22Rv1 (cell line): ENCODE data around the gene CATSPERB.

Experiments
- ZFX ChIP-seq: fragments of 450-650 bp; IDR thresholded peaks from 2 replicates; pipeline ENCODE4 v1.6.1; 2017; ENCODE audit warnings: antibody characterized with exemption, borderline replicate concordance
- TF ChIP-seq, protein P1 (sequence below): fragments of 450-650 bp; IDR thresholded peaks from 2 replicates; pipeline ENCODE4 v1.5.1; 2017; ENCODE audit warnings: mild to moderate bottlenecking

GRCh38 chr14:91577632-91578233 lies 154.2 kb downstream of the CATSPERB start:
- TF ChIP-seq, protein P1, sequence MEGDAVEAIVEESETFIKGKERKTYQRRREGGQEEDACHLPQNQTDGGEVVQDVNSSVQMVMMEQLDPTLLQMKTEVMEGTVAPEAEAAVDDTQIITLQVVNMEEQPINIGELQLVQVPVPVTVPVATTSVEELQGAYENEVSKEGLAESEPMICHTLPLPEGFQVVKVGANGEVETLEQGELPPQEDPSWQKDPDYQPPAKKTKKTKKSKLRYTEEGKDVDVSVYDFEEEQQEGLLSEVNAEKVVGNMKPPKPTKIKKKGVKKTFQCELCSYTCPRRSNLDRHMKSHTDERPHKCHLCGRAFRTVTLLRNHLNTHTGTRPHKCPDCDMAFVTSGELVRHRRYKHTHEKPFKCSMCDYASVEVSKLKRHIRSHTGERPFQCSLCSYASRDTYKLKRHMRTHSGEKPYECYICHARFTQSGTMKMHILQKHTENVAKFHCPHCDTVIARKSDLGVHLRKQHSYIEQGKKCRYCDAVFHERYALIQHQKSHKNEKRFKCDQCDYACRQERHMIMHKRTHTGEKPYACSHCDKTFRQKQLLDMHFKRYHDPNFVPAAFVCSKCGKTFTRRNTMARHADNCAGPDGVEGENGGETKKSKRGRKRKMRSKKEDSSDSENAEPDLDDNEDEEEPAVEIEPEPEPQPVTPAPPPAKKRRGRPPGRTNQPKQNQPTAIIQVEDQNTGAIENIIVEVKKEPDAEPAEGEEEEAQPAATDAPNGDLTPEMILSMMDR: no peak
- no peak for TF ChIP-seq ZFX
